22Rv1 (cell line): ENCODE data around the gene ANKAR.

ENCODE experiments used
- CTCF ChIP-seq: fragments of 450-650 bp; IDR thresholded peaks from 2 replicates; pipeline ENCODE4 v1.5.1; 2017; ENCODE audit warnings: mild to moderate bottlenecking
- ZFX ChIP-seq: fragments of 450-650 bp; IDR thresholded peaks from 2 replicates; pipeline ENCODE4 v1.6.1; 2017; ENCODE audit warnings: antibody characterized with exemption, borderline replicate concordance

DNA sequence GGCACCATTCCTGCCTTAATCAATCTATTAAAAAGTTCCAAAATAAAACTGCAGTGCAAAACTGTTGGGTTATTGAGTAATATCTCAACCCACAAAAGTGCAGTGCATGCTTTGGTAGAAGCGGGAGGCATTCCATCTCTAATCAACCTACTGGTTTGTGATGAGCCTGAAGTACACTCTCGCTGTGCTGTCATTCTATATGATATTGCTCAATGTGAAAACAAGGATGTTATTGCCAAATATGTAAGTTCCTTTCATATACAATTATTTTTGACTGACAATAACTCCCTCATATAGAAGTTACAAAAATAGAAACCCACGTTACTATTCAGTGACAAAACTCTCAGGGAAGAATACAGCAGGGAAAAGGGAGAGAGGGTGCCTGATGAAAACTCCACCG lies 45.1 kb downstream of the ANKAR start:
- no peak for TF ChIP-seq CTCF
- no peak for TF ChIP-seq ZFX
